DOHH2 (cell line): ENCODE results near the gene PADI4.

Experiments used
- H3F3A ChIP-seq: fragments of 200-600 bp; sonication (generic), shearing (Covaris generic); 2 replicates; pipeline ENCODE4 v1.6.0; 2016; ENCODE audit warnings: antibody characterized with exemption, mild to moderate bottlenecking; ENCODE audit not compliant: control insufficient read depth, insufficient read depth
- H3K27ac ChIP-seq: fragments of 200-600 bp; sonication (generic); 2 replicates; pipeline ENCODE4 v1.5.1; 2014; ENCODE audit warnings: low read depth, mild to moderate bottlenecking, low read length, moderate library complexity
- H3K27me3 ChIP-seq: fragments of 200-600 bp; sonication (generic); 2 replicates; pipeline ENCODE4 v1.6.1; 2014; ENCODE audit warnings: mild to moderate bottlenecking, low read length, mixed read lengths; ENCODE audit not compliant: control insufficient read depth
- H3K36me3 ChIP-seq: fragments of 200-600 bp; sonication (generic); 2 replicates; pipeline ENCODE4 v1.6.1; 2014; ENCODE audit warnings: mild to moderate bottlenecking, low read length, moderate library complexity, mixed read lengths; ENCODE audit not compliant: control insufficient read depth
- H3K4me1 ChIP-seq: fragments of 200-600 bp; sonication (generic); 2 replicates; pipeline ENCODE4 v1.6.1; 2014; ENCODE audit warnings: mild to moderate bottlenecking, low read length, mixed read lengths; ENCODE audit not compliant: control insufficient read depth
- H3K4me2 ChIP-seq: fragments of 200-600 bp; sonication (generic); 2 replicates; pipeline ENCODE4 v1.6.0; 2014; ENCODE audit warnings: mild to moderate bottlenecking, low read length, moderate library complexity
- H3K4me3 ChIP-seq: fragments of 200-600 bp; sonication (generic); 2 replicates; pipeline ENCODE4 v1.5.1; 2014; ENCODE audit warnings: mild to moderate bottlenecking, low read length, mixed read lengths
- H3K79me2 ChIP-seq: fragments of 200-600 bp; sonication (generic); 2 replicates; pipeline ENCODE4 v1.6.1; 2014; ENCODE audit warnings: mild to moderate bottlenecking, low read length, mixed read lengths; ENCODE audit not compliant: control insufficient read depth
- H3K9me2 ChIP-seq: fragments of 200-600 bp; sonication (generic); replicated peaks from 2 replicates; pipeline ENCODE4 v1.6.1; 2014; ENCODE audit warnings: mild to moderate bottlenecking, low read length, mixed read lengths; ENCODE audit not compliant: control insufficient read depth
- H3K9me3 ChIP-seq: fragments of 200-600 bp; sonication (generic); 2 replicates; pipeline ENCODE4 v1.6.1; 2014; ENCODE audit warnings: antibody characterized with exemption, low read length, mixed read lengths; ENCODE audit not compliant: control insufficient read depth, insufficient read depth
- H4K20me1 ChIP-seq: fragments of 200-600 bp; sonication (generic); 2 replicates; pipeline ENCODE4 v1.6.0; 2014; ENCODE audit warnings: low read depth, mild to moderate bottlenecking, antibody characterized with exemption, low read length, moderate library complexity; ENCODE audit not compliant: control insufficient read depth, insufficient read depth
- EZH2phosphoT487 ChIP-seq: fragments of 200-600 bp; sonication (generic); IDR thresholded peaks from 2 replicates; pipeline ENCODE4 v1.6.1; 2017; ENCODE audit warnings: borderline replicate concordance, mild to moderate bottlenecking, antibody characterized with exemption, low read length, moderate library complexity, mixed read lengths
- TF ChIP-seq, protein P1 (sequence below): fragments of 200-600 bp; sonication (generic); IDR thresholded peaks from one replicate; pipeline ENCODE4 v1.5.1; 2014; ENCODE audit warnings: antibody characterized with exemption, mild to moderate bottlenecking, low read depth, low read length; ENCODE audit not compliant: poor library complexity, severe bottlenecking

PADI4 gene

DNA sequence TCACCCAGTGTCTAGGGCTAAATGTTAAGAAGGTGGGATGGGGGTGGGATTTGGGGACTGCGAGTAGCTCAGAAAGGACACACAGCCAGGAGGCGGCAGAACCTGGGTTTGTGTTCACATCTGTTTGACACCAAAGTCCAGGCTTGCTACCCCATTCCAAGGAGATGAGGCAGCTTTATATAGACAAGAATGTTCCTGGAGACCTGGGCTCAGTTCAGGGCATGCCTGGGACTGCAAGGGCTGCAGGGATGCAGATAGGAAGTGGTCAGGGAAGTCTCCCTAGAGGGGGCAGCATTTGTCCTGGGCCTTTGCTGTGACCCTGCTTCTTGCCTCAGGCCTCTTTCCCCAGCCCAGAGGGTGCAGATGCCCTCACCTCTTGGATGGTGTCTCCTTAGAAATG, 42.8 kb upstream of the PADI4 start:
- H3K27ac ChIP-seq, result no peak overlapping the region
- H3K4me2 ChIP-seq, result no peak overlapping the region
- no peaks in the 10 kb centered on the region for H3F3A ChIP-seq
- no peaks in the 10 kb centered on the region for H3K79me2 ChIP-seq
- no peaks in the 10 kb centered on the region for H4K20me1 ChIP-seq
- H3K4me3 ChIP-seq, result no peak overlapping the region
- H3K4me1 ChIP-seq, result no peaks in the 10 kb centered on the region
- H3K36me3 ChIP-seq, result no peaks in the 10 kb centered on the region
- peaks cover 5% of the 10 kb centered on the region for H3K27me3 ChIP-seq
- H3K9me2 ChIP-seq, result no peaks in the 10 kb centered on the region
- no peak for TF ChIP-seq EZH2phosphoT487
- TF ChIP-seq, protein P1, sequence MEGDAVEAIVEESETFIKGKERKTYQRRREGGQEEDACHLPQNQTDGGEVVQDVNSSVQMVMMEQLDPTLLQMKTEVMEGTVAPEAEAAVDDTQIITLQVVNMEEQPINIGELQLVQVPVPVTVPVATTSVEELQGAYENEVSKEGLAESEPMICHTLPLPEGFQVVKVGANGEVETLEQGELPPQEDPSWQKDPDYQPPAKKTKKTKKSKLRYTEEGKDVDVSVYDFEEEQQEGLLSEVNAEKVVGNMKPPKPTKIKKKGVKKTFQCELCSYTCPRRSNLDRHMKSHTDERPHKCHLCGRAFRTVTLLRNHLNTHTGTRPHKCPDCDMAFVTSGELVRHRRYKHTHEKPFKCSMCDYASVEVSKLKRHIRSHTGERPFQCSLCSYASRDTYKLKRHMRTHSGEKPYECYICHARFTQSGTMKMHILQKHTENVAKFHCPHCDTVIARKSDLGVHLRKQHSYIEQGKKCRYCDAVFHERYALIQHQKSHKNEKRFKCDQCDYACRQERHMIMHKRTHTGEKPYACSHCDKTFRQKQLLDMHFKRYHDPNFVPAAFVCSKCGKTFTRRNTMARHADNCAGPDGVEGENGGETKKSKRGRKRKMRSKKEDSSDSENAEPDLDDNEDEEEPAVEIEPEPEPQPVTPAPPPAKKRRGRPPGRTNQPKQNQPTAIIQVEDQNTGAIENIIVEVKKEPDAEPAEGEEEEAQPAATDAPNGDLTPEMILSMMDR, result no peak
- no peaks in the 10 kb centered on the region for H3K9me3 ChIP-seq

DNA sequence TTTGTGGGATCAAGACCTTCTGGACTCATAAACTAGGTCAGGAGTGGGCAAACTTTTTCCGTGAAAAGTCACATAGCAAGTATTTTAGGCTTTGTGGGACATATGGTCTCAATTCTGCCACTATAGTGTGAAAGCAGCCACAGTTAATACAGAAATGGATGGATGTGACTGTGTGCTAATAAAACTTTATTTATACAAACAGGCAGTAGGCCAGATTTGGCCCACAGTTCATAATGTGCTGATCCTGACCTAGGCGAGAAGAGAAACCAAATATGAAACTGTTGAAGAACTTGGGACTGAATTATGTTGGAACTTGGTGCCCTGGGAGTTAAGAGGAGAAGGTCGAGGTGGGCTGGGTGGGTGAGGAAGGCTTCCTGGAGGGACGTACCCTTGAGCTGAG, 42.0 kb upstream of the PADI4 start:
- TF ChIP-seq, protein P1, result no peak
- no peak for TF ChIP-seq EZH2phosphoT487
- Histone ChIP-seq H3F3A (no peaks in the 10 kb centered on the region), H3K27me3 (peaks cover 5% of the 10 kb centered on the region), H3K27ac (no peak overlapping the region), H3K4me2 (no peak overlapping the region), H4K20me1 (no peaks in the 10 kb centered on the region), H3K36me3 (no peaks in the 10 kb centered on the region), H3K4me3 (no peak overlapping the region), H3K4me1 (no peaks in the 10 kb centered on the region), H3K79me2 (no peaks in the 10 kb centered on the region), H3K9me3 (no peaks in the 10 kb centered on the region), H3K9me2 (no peaks in the 10 kb centered on the region)

DNA sequence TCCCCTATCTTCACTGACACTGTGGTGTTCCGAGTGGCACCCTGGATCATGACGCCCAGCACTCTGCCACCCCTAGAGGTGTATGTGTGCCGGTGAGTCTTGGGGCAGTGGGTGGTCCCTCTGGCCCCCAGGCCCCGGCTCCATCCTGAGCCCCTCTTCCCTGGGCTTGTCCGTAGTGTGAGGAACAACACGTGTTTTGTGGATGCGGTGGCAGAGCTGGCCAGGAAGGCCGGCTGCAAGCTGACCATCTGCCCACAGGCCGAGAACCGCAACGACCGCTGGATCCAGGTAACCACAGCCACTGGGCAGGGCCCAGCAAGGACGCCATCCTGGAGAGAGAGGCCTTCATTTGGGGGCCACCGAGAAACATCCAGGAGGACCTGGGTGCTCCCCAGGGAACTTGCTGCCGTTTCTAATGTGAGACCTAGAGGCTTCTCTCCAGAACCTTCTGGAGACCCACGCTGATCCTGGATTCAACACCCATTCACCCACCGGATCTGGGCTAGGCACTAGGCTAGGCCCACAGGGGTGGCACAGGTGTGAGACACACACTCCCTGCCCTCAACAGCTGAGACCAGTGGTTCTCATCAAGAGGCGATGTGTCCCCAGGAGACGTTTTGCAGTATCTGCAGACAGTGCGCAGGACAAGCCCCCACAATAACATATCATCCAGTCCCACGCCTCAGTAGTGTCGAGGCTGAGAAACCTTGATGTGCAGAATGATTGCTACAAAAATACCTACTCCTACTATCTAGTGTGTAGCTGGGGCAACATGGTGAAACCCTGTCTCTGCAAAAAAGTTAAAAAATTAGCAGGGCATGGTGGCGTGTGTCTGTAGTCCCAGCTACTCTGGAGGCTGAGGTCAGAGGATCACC, 36.9 kb upstream of the PADI4 start:
- Histone ChIP-seq H3F3A (no peaks in the 10 kb centered on the region), H3K36me3 (no peaks in the 10 kb centered on the region), H3K27me3 (no peaks in the 10 kb centered on the region), H3K4me3 (no peak overlapping the region), H3K9me2 (no peaks in the 10 kb centered on the region), H3K9me3 (no peaks in the 10 kb centered on the region), H3K4me1 (no peaks in the 10 kb centered on the region), H4K20me1 (no peaks in the 10 kb centered on the region), H3K4me2 (no peak overlapping the region), H3K27ac (no peak overlapping the region), H3K79me2 (no peaks in the 10 kb centered on the region)
- TF ChIP-seq, protein P1, result no peak
- TF ChIP-seq EZH2phosphoT487, result no peak
